Astrocyte of the cerebellum (primary cell): ENCODE measurements around the gene P2RY12.
A peak's percentile ranks its signal among the peaks of the same experiment; 100 is the strongest.

Source experiments
- DNase-seq: peaks from one replicate; pipeline ENCODE4 v3.0.0-alpha.2; 2011; ENCODE audit warnings: low read depth
- H3K4me3 ChIP-seq: 2 replicates; pipeline ENCODE4 v1.5.1; 2011; ENCODE audit warnings: mild to moderate bottlenecking, low read depth, low read length, moderate library complexity
- CTCF ChIP-seq: IDR thresholded peaks from 2 replicates; pipeline ENCODE4 v1.5.1; 2012; ENCODE audit warnings: low read length, low read depth, moderate library complexity, mild to moderate bottlenecking; ENCODE audit errors: missing control alignments
- in situ Hi-C: cut with HindIII; loops from 2 replicates; pipeline ENCODE4 v1.10.0; 2017; ENCODE audit warnings: low sequenced_read_pairs

Gene P2RY12

GRCh38 chr3:151410891-151411559, 26.5 kb upstream of the P2RY12 start:
- H3K4me3 ChIP-seq = no peak overlapping the region
- no peak for DNase-seq
- TF ChIP-seq CTCF = no peak
- in situ Hi-C loops = no loop called here

- H3K4me3 ChIP-seq = no peak overlapping the region
- DNase-seq = no peak
- in situ Hi-C loops = no loop called here
- TF ChIP-seq CTCF = no peak
Measured at GRCh38 chr3:151407928-151408327, 23.4 kb upstream of the P2RY12 start.

GRCh38 chr3:151404316-151404715, 19.8 kb upstream of the P2RY12 start:
- peak; percentile 43 for DNase-seq
- TF ChIP-seq CTCF = no peak
- H3K4me3 ChIP-seq = no peak overlapping the region
- in situ Hi-C loops = no loop called here

GRCh38 chr3:151403246-151403645, 18.7 kb upstream of the P2RY12 start:
- H3K4me3 ChIP-seq = no peak overlapping the region
- in situ Hi-C loops = no loop called here
- DNase-seq = no peak
- TF ChIP-seq CTCF = no peak

GRCh38 chr3:151402349-151402748, 17.8 kb upstream of the P2RY12 start:
- TF ChIP-seq CTCF = no peak
- DNase-seq = no peak
- H3K4me3 ChIP-seq = no peak overlapping the region
- in situ Hi-C loops = no loop called here

GRCh38 chr3:151400341-151400740, 15.8 kb upstream of the P2RY12 start:
- in situ Hi-C loops = no loop called here
- no peak for DNase-seq
- no peak for TF ChIP-seq CTCF
- no peak overlapping the region for H3K4me3 ChIP-seq
